Measurements from ENCODE around the gene BBS7. TPM values are rescaled to one million over a fixed set of nuclear protein-coding genes. Genes with fewer than 3 reads are reported as not detected.

BBS7 gene
- total RNA-seq, 1 donor from 2014 or later: 10.8 TPM

- no peak for DNase-seq (ENCODE audit: low spot score)
These were observed 42.4 kb downstream of the BBS7 start for GRCh38 chr4:121827853-121828252.

GRCh38 chr4:121824950-121825349 is 45.3 kb downstream of the BBS7 start:
- no peak for DNase-seq (ENCODE audit: low spot score)

GRCh38 chr4:121824171-121824527 is 46.1 kb downstream of the BBS7 start:
- no peak for DNase-seq (ENCODE audit: low spot score)

DNA sequence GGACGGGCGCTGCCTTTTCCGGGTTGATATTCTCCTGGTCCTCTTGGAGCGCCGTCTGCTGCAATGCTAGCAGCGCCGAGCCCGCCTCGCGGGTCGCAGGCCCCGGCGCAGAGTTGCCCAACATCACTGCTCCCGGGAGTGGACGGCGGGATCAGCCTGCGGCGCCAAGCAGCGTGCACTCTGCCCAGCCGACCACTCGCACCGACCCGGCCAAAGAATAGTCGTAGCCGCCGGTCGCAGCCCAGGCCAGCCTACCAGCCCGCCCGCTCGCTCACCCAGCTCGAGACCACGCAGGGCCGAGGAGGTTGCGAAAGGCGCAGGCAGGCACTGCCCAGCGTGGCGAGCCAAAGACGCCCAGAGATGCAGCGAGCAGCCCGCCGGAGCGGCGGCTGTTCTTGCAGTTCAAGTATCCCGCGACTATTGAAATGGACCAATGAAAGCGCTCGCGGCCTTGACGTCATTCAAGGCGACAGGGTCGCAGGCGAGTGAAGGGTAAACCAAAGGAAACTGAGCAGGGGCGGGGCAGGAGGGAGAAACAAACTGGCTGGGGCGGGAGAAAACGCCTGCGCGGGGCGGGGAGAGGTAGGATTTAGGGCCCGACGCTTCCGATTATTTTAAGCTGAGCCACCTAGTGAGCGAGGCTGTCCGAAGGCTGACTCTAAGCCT is 46.6 kb downstream of the BBS7 start, which contains the start of gene CCNA2:
Gene CCNA2 (minus strand): TSS at position 379 of the 666 bp plus-strand sequence. CDS start 255 bp downstream, at position 124.
- peak; percentile 97 for DNase-seq (ENCODE audit: low spot score)

DNA sequence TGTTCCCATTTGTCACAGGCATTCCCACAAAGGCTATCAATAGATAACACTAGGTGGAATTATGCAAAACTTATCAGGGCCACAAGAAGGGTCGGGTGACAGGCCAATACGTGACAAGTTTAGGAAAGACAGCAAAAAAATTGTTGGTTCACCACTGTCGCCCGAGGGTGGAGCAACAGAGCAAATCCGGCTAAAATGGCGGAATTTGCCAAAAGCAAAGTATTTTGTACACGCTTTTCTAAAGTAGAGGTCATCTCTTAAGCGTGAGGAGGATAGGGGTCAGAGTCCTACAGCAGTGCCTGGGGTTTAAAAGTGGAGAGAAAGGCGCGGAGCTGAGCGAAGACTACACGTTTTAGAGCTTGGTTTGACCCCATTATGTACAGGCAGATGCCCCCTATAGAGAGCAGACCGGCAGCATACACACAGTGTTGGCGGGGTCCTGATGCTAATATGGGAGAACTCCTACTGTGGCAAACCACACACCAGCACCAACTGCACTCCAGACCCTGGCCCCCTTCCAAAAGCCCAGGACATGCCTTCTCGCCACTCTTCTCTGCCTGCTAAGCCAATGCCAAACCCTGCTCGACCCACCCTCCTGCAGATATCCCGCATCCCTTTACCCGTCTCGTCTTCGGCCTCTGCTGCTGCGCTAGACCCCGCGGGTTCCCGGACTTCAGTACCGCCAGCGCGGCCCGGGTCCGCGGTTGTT is 47.3 kb downstream of the BBS7 start:
- DNase-seq (ENCODE audit: low spot score): no peak

DNA sequence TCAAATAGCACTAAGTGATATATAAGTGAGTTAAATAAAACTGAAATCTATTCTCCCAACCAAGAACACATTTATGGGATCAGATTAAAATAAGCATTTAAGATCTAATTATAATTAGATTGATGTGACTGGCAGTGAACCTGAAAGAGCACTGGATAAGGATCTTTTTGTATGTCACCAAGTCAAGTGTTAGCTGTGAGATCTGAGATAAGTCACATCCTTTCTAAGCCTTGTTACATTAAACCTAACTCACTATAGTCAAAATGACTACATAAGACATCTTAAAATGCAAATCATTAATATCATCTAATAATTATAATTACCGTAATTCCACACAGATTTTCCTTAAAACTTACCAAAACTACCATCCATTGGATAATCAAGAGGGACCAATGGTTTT is 48.2 kb downstream of the BBS7 start:
- no peak for DNase-seq (ENCODE audit: low spot score)

- DNase-seq (ENCODE audit: low spot score): no peak
These were observed 50.9 kb downstream of the BBS7 start for GRCh38 chr4:121819216-121819965.

GRCh38 chr4:121818215-121818614 is 52.1 kb downstream of the BBS7 start:
- no peak for DNase-seq (ENCODE audit: low spot score)

DNA sequence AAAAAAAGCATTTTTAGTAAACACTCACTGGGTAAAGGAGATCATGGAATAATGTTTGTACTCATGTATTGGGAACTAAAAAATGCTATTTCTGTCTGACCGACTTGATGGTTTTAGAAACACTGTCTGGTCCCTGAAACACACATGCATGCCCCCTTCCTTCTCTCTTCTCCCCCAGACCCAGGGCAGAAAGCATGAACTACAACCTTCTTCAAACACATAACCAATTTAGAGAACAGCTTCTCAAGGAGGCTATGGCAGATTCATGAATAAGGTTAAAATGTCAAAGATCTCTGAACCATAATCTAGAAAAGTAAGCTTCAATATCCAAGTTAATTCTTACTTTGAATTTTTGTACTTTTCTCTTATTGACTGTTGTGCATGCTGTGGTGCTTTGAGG is 52.6 kb downstream of the BBS7 start:
- no peak for DNase-seq (ENCODE audit: low spot score)

DNA sequence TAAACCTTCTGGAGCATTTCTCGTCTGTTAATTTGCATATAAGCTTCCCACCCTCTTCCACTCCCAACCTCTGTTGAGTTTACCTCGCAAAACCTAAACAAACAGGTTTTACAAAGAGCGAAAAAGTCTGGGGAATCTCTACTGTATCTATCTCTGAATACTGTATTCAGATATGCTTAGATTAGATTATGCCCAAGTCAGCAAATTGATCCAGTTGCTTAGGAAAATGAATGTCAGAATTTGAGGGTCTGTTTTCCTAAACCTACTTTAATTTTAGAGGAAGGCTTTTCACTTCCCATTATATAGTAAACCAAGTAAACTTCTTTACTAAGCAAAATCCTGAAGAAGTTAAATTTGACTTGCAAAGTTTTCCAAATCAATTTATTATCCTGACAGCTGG is 53.3 kb downstream of the BBS7 start:
- DNase-seq (ENCODE audit: low spot score): no peak

DNA sequence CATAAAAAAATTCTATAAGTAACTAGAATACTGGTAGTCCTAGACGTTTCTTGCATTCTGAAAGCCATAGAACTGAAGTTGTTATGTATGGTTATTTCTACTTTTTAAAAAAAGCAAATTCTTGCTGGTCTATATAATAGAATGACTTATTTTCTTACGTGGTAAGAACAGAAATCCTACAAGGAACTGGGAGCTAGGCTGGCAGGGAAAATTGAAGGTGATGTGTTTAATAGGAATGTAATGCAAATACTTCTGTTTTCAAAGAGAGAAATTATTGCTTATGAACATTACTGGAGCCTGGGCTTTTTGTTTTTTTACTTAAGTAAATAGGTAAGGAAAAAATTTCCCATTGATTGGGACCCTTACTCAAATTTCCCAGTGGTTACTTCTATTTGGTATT is 55.5 kb downstream of the BBS7 start:
- no peak for DNase-seq (ENCODE audit: low spot score)

- DNase-seq (ENCODE audit: low spot score): no peak
These were observed 59.2 kb downstream of the BBS7 start for GRCh38 chr4:121811122-121811521.

DNA sequence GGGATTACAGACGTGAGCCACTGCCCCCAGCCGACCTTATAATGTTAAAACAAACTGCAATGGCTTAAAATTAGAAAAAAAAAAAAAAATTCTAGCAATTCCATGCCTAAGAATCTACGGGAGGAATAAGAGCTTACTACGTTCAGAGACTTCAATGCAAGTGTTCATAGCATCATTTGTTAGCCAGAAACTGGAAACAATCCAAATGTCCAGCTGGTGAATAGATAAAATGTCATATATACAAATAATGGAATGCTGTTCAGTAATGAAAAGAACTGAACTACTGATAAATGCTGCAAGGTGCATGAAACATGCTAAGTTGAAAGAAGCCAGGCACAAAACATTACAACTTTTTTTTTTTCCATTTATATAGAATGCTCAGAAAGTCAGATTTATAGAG is 63.9 kb downstream of the BBS7 start:
- no peak for DNase-seq (ENCODE audit: low spot score)

- no peak for DNase-seq (ENCODE audit: low spot score)
These were observed 68.6 kb downstream of the BBS7 start for GRCh38 chr4:121801715-121802075.

DNA sequence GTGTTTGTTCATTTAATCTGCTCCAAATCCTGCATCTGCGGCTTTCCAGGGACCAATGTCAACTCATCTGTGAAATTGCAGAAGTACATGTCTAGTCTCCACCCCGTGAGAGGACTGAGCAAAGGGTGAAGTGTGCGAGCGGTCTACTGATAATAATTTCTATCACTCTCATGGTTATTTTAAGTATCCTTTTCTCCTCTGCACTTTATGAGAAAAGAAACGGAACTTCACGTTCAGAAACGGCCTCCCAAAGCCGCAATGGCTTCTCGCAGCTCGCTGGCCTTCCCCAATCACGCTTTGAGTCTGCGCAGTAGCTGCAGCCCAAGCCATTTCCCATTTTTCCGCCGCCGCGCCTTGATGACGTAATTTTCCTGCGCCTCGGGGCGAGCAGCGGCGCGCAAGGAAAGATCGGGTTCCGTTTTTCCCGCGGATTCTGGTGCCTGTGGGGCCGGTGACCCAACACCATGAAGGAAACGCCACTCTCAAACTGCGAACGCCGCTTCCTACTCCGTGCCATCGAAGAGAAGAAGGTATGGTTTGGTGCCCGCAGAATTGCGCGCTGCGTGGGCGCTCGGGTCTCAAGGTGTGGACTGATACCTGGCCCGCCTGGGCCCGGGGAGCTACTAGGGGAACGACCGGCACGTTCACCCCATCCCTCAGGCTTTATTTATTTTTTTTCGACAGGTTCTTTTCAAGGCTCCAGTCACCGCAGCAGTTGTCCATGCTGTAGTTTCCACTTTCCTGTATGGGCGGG is 69.1 kb downstream of the BBS7 start, which contains the start of gene EXOSC9:
Gene EXOSC9 (plus strand): TSS at position 363 of the 754 bp plus-strand sequence. CDS start 102 bp downstream, at position 465.
- peak; percentile 97 for DNase-seq (ENCODE audit: low spot score)

GRCh38 chr4:121800638-121800960 is 69.7 kb downstream of the BBS7 start:
- DNase-seq (ENCODE audit: low spot score): no peak

GRCh38 chr4:121799867-121800501 is 70.3 kb downstream of the BBS7 start:
- no peak for DNase-seq (ENCODE audit: low spot score)

DNA sequence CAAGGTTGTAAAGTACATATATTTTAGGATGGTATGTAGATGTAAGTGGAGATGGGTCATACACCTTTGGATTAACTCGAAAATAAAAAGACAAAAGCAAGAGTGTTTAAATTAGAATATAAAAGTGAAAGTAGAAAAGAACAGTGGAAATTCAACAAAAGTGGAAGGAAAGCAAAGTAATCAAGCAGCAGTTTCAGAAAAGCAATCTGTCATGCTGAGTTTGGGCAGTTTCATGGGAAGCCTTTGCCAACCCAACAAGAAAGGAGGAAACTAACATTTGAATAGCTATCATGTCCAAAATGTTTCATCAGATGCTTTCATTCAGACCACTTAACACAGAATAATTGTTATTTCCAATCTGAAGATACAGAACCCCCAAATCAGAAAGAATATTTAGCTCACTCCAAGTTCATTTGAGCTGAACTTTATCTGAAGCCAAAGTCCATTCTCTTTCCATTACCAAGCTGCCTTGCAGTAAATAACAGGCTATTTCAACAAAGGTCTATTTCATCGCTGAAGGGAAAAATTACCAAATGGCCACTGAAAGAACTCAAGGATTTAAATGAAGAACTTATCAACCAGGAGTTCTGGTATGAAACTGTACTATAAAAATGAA is 71.0 kb downstream of the BBS7 start:
- DNase-seq (ENCODE audit: low spot score): no peak

DNA sequence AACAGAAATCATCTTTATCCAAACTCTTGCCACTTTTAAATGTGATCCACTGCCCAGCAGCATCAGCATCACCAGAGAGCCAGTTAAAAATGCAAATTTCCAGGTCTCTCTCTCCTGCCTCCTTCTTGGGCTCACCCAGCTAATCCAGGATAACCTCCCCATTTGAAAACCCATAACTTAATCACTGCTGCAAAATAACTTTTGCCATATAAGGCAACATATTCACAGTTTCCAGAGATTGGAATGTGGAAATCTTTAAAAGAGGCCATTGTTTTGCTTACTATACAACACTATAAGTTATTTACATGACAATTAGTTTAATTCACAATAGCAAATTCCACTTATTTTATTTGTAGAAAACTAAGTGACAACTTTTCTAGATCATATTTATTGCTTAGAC is 74.0 kb downstream of the BBS7 start:
- no peak for DNase-seq (ENCODE audit: low spot score)

DNA sequence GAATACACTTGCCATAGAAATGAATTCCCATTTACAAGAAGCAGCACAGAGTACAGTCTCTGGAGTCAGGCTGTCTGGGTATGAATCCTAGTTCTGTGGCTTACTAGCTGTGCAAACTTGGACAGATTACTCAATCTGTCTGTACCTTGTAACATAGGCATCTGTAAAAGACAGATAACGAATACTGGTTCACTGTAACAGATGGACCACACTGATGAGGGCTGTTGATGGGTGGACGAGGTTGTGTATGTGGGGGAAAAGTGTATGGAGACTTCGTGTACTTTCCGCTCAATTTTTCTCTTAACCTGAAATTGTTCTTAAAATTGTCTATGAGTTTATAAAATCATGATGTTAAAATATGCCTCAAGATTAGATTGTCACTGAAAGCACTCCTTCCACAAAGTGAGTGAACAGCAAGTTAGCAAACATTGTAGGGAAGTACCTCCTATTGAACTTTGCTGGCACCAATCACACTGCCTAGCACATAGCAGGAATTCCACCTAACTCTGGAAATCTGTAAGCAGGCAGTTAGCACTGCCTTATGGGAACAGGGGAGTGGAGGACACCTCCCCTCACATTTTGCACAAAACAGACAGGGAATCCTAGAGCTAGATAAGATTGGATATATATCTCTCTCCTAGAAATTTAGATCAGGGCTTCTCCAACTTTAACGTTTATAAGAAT is 75.6 kb downstream of the BBS7 start:
- DNase-seq (ENCODE audit: low spot score): no peak
